A673 (cell line): ENCODE results near the gene LGALS12.

Experiments
- CTCF ChIP-seq: fragments of 300-800, 200-600 bp; sonication (generic); conservative IDR thresholded peaks from 2 replicates; pipeline ENCODE4 v1.5.1; 2017; ENCODE audit warnings: low read depth, mild to moderate bottlenecking, antibody characterized with exemption, low read length, moderate library complexity, mixed read lengths
- EZH2 ChIP-seq: fragments of 200-600 bp; sonication (generic); IDR thresholded peaks from 2 replicates; pipeline ENCODE4 v1.6.1; 2017; ENCODE audit warnings: borderline replicate concordance, low read depth, mild to moderate bottlenecking, mixed read lengths, antibody characterized with exemption, low read length; ENCODE audit not compliant: poor library complexity, severe bottlenecking

GRCh38 chr11:63462137-63462536 lies 43.7 kb upstream of the LGALS12 start:
- TF ChIP-seq CTCF (no peak), EZH2 (no peak)
